OCI-LY7 (cell line): ENCODE results near the gene NFATC4. TPM values are rescaled to one million over a fixed set of nuclear protein-coding genes. Genes with fewer than 3 reads are reported as not detected.

Experiments used
- BruUV-seq: library from RNA; stranded (reverse); fragments of 400-500 nt; replicated peaks from 2 replicates; lab custom pipeline; 2021; lab: Mats Ljungman, UMichigan
- CTCF ChIA-PET: fragments of 300-600 bp; sonication (Branson Sonifier 250); formaldehyde crosslinking; loops from one replicate; lab custom pipeline; 2022; ENCODE audit warnings: antibody characterized with exemption; ENCODE audit not compliant: unreplicated experiment; lab: Charles Lee
- POLR2A ChIA-PET: fragments of 300-600 bp; sonication (Branson Sonifier 250); formaldehyde crosslinking; loops from one replicate; lab custom pipeline; 2022; ENCODE audit warnings: antibody characterized with exemption; lab: Charles Lee
- DNase-seq: peaks from one replicate; pipeline ENCODE4 v3.0.0-alpha.2; 2015; ENCODE audit warnings: low spot score
- H2AFZ ChIP-seq: fragments of 200-600 bp; sonication (generic), shearing (Covaris generic); 2 replicates; pipeline ENCODE4 v1.6.1; 2014; ENCODE audit warnings: mild to moderate bottlenecking, antibody characterized with exemption, low read length, moderate library complexity
- H3K27ac ChIP-seq: fragments of 200-600 bp; sonication (generic); 2 replicates; pipeline ENCODE4 v1.5.1; 2014; ENCODE audit warnings: mixed run types, low read depth, mild to moderate bottlenecking, moderate library complexity, low read length, inconsistent platforms; ENCODE audit not compliant: poor library complexity, severe bottlenecking
- H3K36me3 ChIP-seq: fragments of 200-600 bp; sonication (generic); 2 replicates; pipeline ENCODE4 v1.6.1; 2014; ENCODE audit warnings: mild to moderate bottlenecking, antibody characterized with exemption, low read length, moderate library complexity, mixed read lengths; ENCODE audit not compliant: insufficient read depth
- H3K4me1 ChIP-seq: fragments of 200-600 bp; sonication (generic); 2 replicates; pipeline ENCODE4 v1.5.1; 2014; ENCODE audit warnings: mild to moderate bottlenecking, low read length; ENCODE audit not compliant: insufficient read depth, poor library complexity, severe bottlenecking
- H3K4me2 ChIP-seq: fragments of 200-600 bp; sonication (generic); 2 replicates; pipeline ENCODE4 v1.6.1; 2014; ENCODE audit warnings: mild to moderate bottlenecking, low read length
- H3K4me3 ChIP-seq: fragments of 200-600 bp; sonication (generic); 2 replicates; pipeline ENCODE4 v1.5.1; 2014; ENCODE audit warnings: mild to moderate bottlenecking, low read depth, low read length; ENCODE audit not compliant: poor library complexity, severe bottlenecking
- H3K79me2 ChIP-seq: fragments of 200-600 bp; sonication (generic); 2 replicates; pipeline ENCODE4 v1.6.1; 2016; ENCODE audit warnings: low read depth, mild to moderate bottlenecking, low read length, moderate library complexity, mixed read lengths; ENCODE audit not compliant: insufficient read depth
- H3K9me2 ChIP-seq: fragments of 200-600 bp; sonication (generic); 2 replicates; pipeline ENCODE4 v1.6.1; 2016; ENCODE audit warnings: mild to moderate bottlenecking, low read length, mixed read lengths; ENCODE audit not compliant: insufficient read depth
- H3K9me3 ChIP-seq: fragments of 200-600 bp; sonication (generic); 2 replicates; pipeline ENCODE4 v1.6.1; 2014; ENCODE audit warnings: mild to moderate bottlenecking, mixed run types, low read length, mixed read lengths
- H4K20me1 ChIP-seq: fragments of 200-600 bp; sonication (generic); 2 replicates; pipeline ENCODE4 v1.6.1; 2014; ENCODE audit warnings: mild to moderate bottlenecking, antibody characterized with exemption, low read length, moderate library complexity, mixed read lengths; ENCODE audit not compliant: insufficient read depth
- EZH2phosphoT487 ChIP-seq: fragments of 200-600 bp; sonication (generic); IDR thresholded peaks from 2 replicates; pipeline ENCODE4 v1.6.1; 2018; ENCODE audit warnings: low read depth, borderline replicate concordance, mild to moderate bottlenecking, mixed run types, antibody characterized with exemption, low read length, moderate library complexity, mixed read lengths
- intact Hi-C: fragments of 100-400 bp; cut with micrococcal nuclease; formaldehyde crosslinking; loops from one replicate; pipeline ENCODE4 v1.10.0; 2022; ENCODE audit not compliant: unreplicated experiment
- total RNA-seq, 2 experiments: library from RNA; depleted of rRNA in 1 of 2; stranded (reverse); fragments of >200 nt in 1 of 2; shearing (Covaris generic) in 1 of 2; gene quantifications; 2 replicates each; pipeline ENCODE4 v1.2.3, GENCODE V29; 2014 to 2022
- TF ChIP-seq, protein P1 (sequence below): fragments of 200-600 bp; sonication (generic); conservative IDR thresholded peaks from 2 replicates; pipeline ENCODE4 v1.5.1; 2014; ENCODE audit warnings: mild to moderate bottlenecking, antibody characterized with exemption, low read length, moderate library complexity, mixed read lengths

Gene NFATC4
- total RNA-seq, 2 experiments from 2014 or later: 72.2 to 96.6 TPM

DNA sequence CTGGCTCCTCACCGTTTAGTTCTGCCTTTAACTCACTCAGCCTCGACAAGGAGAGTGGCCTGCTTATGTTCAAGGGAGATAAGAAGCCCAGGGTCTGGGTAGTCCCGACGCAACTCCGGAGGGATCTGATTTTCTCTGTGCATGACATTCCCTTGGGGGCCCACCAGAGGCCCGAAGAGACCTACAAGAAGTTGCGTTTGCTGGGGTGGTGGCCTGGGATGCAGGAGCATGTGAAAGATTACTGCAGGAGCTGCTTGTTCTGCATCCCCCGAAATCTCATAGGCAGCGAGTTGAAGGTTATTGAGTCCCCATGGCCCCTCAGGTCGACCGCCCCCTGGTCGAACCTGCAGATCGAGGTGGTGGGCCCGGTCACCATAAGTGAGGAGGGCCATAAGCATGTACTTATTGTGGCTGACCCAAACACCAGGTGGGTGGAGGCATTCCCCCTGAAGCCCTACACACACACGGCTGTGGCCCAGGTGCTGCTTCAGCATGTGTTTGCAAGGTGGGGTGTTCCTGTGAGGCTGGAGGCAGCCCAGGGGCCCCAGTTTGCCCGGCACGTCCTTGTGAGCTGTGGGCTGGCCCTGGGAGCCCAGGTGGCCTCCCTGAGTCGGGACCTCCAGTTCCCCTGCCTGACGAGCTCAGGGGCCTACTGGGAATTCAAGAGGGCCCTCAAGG is 48.4 kb downstream of the NFATC4 start:
- intact Hi-C loops: no loop called here
- DNase-seq: no peak
- Histone ChIP-seq H3K4me2 (no peak overlapping the region), H3K9me3 (no peaks in the 10 kb centered on the region), H3K36me3 (no peaks in the 10 kb centered on the region), H2AFZ (no peak overlapping the region), H4K20me1 (no peaks in the 10 kb centered on the region), H3K27ac (no peak overlapping the region), H3K9me2 (no peaks in the 10 kb centered on the region), H3K79me2 (no peaks in the 10 kb centered on the region), H3K4me1 (no peaks in the 10 kb centered on the region), H3K4me3 (no peak overlapping the region)
- TF ChIP-seq EZH2phosphoT487: no peak
- TF ChIP-seq, protein P1, sequence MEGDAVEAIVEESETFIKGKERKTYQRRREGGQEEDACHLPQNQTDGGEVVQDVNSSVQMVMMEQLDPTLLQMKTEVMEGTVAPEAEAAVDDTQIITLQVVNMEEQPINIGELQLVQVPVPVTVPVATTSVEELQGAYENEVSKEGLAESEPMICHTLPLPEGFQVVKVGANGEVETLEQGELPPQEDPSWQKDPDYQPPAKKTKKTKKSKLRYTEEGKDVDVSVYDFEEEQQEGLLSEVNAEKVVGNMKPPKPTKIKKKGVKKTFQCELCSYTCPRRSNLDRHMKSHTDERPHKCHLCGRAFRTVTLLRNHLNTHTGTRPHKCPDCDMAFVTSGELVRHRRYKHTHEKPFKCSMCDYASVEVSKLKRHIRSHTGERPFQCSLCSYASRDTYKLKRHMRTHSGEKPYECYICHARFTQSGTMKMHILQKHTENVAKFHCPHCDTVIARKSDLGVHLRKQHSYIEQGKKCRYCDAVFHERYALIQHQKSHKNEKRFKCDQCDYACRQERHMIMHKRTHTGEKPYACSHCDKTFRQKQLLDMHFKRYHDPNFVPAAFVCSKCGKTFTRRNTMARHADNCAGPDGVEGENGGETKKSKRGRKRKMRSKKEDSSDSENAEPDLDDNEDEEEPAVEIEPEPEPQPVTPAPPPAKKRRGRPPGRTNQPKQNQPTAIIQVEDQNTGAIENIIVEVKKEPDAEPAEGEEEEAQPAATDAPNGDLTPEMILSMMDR: no peak
- BruUV-seq: no TSS peak
- ChIA-PET CTCF (no interaction called here), POLR2A (no interaction called here)

DNA sequence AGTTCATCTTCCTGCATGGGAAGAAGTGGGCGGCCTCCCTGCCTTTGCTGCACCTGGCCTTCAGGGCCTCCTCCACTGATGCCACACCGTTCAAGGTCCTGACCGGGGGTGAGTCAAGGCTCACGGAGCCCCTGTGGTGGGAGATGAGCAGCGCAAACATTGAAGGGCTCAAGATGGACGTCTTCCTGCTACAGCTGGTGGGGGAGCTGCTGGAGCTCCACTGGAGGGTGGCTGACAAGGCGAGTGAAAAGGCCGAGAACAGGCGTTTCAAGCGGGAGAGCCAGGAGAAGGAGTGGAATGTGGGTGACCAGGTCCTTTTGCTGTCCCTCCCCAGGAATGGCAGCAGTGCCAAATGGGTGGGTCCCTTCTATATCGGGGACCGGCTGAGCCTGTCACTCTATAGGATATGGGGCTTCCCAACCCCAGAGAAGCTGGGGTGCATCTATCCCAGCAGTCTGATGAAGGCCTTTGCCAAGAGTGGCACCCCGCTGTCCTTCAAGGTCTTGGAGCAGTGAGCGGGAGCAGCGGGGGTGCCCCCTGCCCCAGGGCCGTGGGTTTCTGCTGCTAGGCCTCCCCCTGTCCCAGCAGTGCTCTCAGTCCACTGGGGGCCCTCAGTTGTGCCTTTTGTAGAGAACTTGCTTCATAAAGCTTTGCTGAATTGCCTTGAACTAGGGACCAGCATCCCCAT is 49.1 kb downstream of the NFATC4 start:
- H3K36me3 ChIP-seq: no peaks in the 10 kb centered on the region
- no peaks in the 10 kb centered on the region for H3K79me2 ChIP-seq
- H3K27ac ChIP-seq: no peak overlapping the region
- no peaks in the 10 kb centered on the region for H4K20me1 ChIP-seq
- ChIA-PET POLR2A (no interaction called here), CTCF (no interaction called here)
- TF ChIP-seq, protein P1: no peak
- TF ChIP-seq EZH2phosphoT487: no peak
- DNase-seq: no peak
- no peaks in the 10 kb centered on the region for H3K9me2 ChIP-seq
- H3K9me3 ChIP-seq: no peaks in the 10 kb centered on the region
- H3K4me3 ChIP-seq: no peak overlapping the region
- H3K4me2 ChIP-seq: no peak overlapping the region
- BruUV-seq: no TSS peak
- no peak overlapping the region for H2AFZ ChIP-seq
- H3K4me1 ChIP-seq: no peaks in the 10 kb centered on the region
- intact Hi-C loops: no loop called here
